NCI-H526 treated with DMSO at 0.1 percent for 48 hours (cell line): Measurements from ENCODE around the gene BMP6.

Source experiments
- DNase-seq: peaks from one replicate; lab custom pipeline; 2025; lab: John Stamatoyannopoulos, UW

Gene BMP6

DNA sequence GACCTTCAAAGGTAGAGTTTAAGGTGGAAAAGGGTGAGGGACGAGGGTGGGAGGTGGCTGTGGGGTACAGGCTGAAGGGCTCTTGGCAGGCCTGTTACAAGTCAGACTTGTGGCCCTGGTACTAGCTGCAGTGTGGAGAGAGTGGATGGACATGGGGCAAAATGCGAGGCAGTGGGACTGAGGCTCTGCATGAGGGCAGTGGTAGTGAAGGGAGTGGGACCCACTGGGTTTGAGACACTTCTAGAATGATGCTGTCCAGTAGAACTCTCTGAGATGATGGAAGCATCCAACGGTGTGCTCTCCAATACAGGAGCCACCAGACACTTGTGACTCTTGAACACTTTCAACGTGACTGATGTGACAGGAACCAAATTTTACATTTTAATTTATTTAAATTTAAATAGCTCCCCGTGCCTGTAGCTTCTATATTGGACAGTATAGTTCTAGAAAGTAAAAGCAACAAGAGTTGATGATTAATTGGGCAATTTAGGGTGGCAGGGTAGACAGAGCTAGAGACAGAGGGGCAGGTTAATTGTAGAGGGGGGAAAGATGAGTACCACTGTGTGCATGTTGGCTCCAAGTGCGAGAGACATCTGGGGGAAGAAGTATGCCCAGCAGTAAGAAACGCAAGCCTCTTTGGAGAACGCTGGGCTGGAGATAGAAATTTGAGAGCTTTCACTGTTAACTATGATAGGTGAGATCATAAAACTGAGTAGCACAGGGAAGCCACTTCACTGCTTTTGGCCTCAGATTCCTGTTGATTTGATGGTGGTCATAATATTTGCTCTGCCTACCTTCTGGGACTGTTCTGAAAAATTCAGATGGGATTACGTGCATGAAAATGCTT lies 107.2 kb downstream of the BMP6 start:
- DNase-seq = no peak

DNA sequence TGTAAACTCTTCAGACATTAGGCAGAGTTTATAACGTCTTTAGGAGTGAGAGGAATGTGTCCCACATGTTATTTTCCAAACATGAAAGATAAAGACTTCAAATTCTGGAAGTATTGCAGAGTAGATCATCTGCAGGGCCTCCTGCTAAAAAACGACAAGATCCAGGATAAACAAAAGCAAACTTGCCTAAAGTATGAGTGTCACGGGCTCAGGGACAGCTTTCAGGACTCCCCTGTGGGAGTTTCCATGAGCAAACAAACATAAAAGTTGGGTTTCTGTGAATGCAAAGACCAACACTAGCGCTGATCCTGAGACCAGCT lies 107.8 kb downstream of the BMP6 start:
- DNase-seq = no peak

- DNase-seq = no peak
These were observed 110.6 kb downstream of the BMP6 start for GRCh38 chr6:7836371-7837026.

- DNase-seq = no peak
These were observed 116.0 kb downstream of the BMP6 start for GRCh38 chr6:7841781-7842468.

DNA sequence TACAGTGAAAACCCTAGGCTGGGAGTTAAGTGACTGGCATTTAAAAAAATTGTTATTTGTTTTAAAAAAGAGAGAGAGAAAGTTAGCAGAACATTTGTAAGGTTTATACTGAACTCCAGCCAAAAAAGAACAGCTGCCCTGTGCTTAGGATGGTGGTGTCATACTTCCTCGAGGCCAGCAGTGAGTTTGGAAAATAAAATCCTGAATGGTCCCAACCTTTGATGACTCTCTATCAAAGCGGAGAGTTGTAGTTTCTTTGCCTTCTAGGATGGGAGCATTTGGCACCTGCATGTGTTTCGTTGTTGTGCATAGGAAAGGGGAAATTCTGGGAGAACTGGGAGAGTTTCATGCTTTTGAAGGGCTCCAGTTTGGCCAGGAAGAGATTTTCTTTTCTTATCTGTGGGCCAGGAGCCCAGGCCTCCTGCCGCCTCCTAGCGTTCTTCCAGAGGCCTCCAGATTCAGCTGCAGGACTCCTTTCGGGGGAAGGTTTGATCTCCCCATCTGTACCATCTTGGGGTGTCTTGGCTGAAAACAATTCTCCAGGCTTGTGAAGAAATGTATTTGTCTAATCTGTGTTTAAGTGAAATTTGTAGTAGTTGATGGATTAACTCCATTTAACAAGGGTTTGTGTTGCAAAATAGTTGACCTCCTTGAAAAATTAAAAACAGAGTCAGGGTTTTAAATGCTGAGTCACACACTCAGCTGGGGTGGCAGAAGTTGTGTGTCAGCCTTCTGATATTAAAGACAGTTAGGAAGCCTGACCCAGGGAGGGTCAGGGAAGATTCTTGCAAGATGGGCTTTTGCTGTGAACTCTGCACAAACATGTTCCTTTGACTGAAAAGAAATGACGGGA lies 121.3 kb downstream of the BMP6 start:
- no peak for DNase-seq

DNA sequence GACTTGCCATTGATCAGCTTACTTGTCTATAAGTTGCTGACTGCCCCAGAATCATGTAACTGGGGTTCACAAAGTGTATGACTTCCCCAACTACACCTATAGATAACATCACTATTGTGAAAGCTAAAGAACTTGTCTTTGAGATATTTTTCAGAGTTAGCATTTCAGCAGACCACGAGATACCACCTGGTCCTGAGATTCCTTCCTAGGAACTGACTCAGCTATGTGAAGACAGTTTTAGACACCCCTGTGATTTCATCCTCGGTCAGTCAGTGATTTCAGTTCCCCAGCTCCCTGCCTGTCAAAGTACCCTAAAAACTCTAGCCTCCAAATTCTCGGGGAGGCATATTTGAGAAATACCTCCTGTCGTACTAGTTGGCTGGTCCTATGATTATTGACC lies 122.3 kb downstream of the BMP6 start:
- DNase-seq = no peak

DNA sequence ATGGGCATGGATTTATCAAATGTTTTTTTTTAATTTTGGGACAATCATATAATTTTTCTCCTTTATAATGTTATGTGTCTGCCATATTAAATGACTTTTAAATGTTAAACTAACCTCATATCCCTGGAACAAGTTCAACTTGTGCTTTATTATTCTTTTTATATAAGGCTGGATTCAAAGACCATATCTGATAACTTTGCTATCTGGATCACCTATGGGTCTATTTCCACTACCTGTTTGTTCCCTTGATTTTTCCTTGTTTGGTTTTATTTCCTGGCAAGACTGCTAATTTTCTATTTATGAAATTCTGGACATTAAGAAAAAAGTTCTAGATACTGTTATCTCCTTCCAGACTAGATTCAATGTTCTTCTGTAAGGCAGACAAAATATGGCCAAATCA lies 125.9 kb downstream of the BMP6 start:
- DNase-seq = no peak

GRCh38 chr6:7859591-7859990 lies 133.7 kb downstream of the BMP6 start:
- no peak for DNase-seq

DNA sequence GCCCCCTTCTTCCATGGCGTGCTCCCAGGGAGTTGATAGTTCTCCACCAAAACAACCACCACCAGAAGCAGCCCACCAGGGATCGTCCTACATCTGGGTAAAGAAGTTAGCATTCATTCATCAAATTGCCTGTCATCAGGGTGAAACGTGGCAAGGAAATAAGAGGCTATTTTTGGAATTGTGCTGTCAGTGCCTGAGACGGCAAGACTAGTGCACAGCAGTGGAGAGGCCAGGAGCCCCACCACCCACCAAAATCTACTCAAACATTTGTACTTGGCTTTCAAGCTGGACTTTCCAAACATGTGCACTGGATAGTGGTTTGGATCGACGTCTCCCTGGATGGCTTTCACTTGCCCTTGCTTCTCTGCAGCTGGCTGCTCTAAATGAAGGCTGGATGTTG lies 139.9 kb downstream of the BMP6 start:
- DNase-seq = no peak

GRCh38 chr6:7866526-7866925 lies 140.6 kb downstream of the BMP6 start:
- DNase-seq = no peak

DNA sequence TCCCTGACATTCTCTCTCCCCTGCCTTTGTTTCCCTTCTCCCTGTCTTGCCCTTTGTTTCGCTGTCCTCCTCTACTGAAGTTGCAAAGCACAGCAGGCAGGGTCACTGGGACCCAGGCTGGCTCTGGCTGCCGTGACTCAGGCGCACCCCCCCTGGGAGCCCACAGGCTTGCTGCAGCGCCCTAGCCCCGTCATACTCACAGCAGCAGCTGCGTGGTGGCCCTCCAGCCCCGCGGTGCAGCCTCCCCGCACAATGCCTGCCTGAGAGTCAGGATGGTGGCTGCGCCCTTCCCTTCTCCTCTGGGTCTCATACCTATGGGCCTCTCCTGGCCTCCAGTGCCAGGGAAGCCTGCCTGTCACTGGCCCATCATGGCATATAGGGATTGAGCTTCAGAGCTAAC lies 143.0 kb downstream of the BMP6 start:
- no peak for DNase-seq

- no peak for DNase-seq
These were observed 152.6 kb downstream of the BMP6 start for GRCh38 chr6:7878401-7878964.

DNA sequence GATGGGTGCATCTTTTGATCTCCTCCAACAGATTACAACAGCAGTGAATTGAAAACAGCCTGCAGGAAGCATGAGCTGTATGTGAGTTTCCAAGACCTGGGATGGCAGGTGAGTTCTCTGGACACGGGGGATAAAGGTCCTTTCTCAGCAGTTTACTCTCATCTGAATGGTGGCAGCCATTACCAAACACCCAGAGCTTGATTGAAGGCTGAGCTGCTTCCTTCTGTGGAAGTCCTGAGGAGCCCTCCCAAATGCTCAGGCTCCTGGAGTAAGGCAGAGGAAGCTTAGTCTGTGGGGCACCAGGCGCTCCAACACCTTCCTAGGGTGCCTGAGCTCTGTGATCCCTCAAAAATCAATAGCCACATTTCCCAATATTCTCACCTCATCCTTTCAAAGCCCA lies 153.1 kb downstream of the BMP6 start:
- no peak for DNase-seq

GRCh38 chr6:7879579-7879978 lies 153.7 kb downstream of the BMP6 start:
- no peak for DNase-seq

- DNase-seq = no peak
These were observed 154.2 kb downstream of the BMP6 start for GRCh38 chr6:7879980-7880717.

DNA sequence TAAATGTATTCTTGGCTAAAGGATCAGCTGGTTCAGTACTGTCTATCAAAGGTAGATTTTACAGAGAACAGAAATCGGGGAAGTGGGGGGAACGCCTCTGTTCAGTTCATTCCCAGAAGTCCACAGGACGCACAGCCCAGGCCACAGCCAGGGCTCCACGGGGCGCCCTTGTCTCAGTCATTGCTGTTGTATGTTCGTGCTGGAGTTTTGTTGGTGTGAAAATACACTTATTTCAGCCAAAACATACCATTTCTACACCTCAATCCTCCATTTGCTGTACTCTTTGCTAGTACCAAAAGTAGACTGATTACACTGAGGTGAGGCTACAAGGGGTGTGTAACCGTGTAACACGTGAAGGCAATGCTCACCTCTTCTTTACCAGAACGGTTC lies 154.8 kb downstream of the BMP6 start:
- no peak for DNase-seq

DNA sequence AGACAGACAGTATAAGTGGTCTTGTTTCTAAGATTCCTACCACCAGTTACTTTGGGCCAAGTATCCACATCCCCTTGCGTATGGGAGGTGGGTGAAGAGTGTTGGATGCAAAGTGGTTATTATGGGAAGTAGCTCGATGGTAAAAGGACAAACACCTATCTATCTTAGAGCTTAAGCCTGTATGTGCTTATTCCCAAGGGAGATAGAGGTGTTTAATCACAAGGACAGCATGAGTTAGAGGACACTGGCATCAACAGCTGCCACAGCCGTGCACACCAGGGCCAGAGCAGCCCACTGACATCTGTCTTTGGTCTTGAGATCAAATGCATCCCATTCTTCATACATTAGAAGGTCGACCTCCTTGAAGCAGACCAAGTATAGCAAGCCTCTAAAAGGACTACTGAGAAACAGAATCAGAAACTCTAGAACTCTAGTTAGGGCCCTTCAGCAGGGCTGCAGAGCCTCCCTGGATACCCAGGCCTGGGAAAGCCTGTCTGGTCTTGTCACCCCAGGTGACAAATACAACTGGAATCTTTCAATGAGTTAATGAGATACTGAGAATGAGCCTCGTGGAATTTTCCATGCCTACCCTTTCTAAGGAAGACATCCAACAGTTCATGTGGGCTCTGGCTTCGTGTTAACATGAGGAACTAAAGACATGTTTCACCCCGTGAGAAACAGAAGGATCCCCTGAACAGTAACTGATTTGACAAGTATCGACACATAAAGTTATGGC lies 156.0 kb downstream of the BMP6 start:
- no peak for DNase-seq

GRCh38 chr6:7882505-7883257 lies 156.8 kb downstream of the BMP6 start:
- no peak for DNase-seq

DNA sequence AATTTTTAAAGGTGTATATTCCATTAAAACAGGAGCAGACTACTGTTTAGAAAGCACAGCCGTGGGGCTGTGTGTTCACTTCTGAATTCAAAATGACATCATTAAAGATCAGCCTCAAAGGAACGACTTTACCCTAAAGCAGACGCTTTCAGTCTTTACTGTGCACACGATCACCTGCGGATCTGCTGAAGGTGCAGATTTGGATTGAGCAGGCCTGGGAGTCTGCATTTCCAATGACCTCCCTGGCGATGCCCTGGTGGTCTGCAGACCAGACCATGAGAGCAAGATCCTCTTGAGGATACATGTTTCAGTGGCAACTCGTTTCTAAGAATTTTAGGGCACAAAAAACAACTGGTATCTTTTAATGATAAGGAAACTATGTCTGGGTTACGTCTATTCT lies 157.5 kb downstream of the BMP6 start:
- DNase-seq = no peak

GRCh38 chr6:7886132-7886531 lies 160.2 kb downstream of the BMP6 start:
- no peak for DNase-seq
